MCF 10A (cell line): ENCODE results near the gene MYL12A. TPM values are rescaled to one million over a fixed set of nuclear protein-coding genes. Genes with fewer than 3 reads are reported as not detected.

Experiments
- BruUV-seq: library from RNA; stranded (reverse); fragments of 400-500 nt; replicated peaks from 2 replicates; lab custom pipeline; 2021; lab: Mats Ljungman, UMichigan
- CTCF ChIA-PET: fragments of 300-600 bp; sonication (Branson Sonifier 250); formaldehyde crosslinking; extraction: SDS; loops from one replicate; lab custom pipeline; 2021; ENCODE audit warnings: antibody characterized with exemption, inconsistent platforms; lab: Yijun Ruan, JAX
- POLR2A ChIA-PET: fragments of 300-600, 350-650 bp; sonication (Branson Sonifier 250); formaldehyde crosslinking; extraction: SDS; loops from one replicate; lab custom pipeline; 2020; ENCODE audit warnings: antibody characterized with exemption, inconsistent platforms; lab: Yijun Ruan, JAX
- DNase-seq: peaks from one replicate; pipeline ENCODE4 v3.0.0-alpha.2; 2018; ENCODE audit not compliant: unreplicated experiment
- H3K27ac Mint-ChIP-seq: one replicate; pipeline ENCODE4 v1.8.0; 2022; ENCODE audit warnings: mild to moderate bottlenecking, low read depth, mixed read lengths; ENCODE audit not compliant: unreplicated experiment
- H3K27me3 Mint-ChIP-seq: one replicate; pipeline ENCODE4 v1.8.0; 2022; ENCODE audit warnings: mixed read lengths; ENCODE audit not compliant: insufficient read depth, unreplicated experiment
- H3K36me3 Mint-ChIP-seq: one replicate; pipeline ENCODE4 v1.8.0; 2022; ENCODE audit warnings: mild to moderate bottlenecking, moderate library complexity, mixed read lengths; ENCODE audit not compliant: insufficient read depth, unreplicated experiment
- H3K4me1 Mint-ChIP-seq: one replicate; pipeline ENCODE4 v1.8.0; 2022; ENCODE audit warnings: mixed read lengths; ENCODE audit not compliant: insufficient read depth, unreplicated experiment
- H3K4me3 Mint-ChIP-seq: one replicate; pipeline ENCODE4 v1.8.0; 2022; ENCODE audit warnings: mild to moderate bottlenecking, moderate library complexity, mixed read lengths; ENCODE audit not compliant: unreplicated experiment
- H3K9me3 Mint-ChIP-seq: one replicate; pipeline ENCODE4 v1.8.0; 2022; ENCODE audit warnings: mixed read lengths; ENCODE audit not compliant: unreplicated experiment
- intact Hi-C: fragments of 100-400 bp; cut with micrococcal nuclease; formaldehyde crosslinking; loops from 2 replicates; pipeline ENCODE4 v1.14.1; 2022
- total RNA-seq: library from RNA; stranded (reverse); gene quantifications from 2 replicates; pipeline ENCODE4 v1.2.3, GENCODE V29; 2022
- TF ChIP-seq, protein P1 (sequence below): fragments of 200-600 bp; IDR thresholded peaks from one replicate; pipeline ENCODE4 v1.8.0; 2022; ENCODE audit warnings: antibody characterized with exemption, mild to moderate bottlenecking; ENCODE audit not compliant: unreplicated experiment

MYL12A gene
- total RNA-seq, 1 experiment from 2014 or later: 332 TPM

DNA sequence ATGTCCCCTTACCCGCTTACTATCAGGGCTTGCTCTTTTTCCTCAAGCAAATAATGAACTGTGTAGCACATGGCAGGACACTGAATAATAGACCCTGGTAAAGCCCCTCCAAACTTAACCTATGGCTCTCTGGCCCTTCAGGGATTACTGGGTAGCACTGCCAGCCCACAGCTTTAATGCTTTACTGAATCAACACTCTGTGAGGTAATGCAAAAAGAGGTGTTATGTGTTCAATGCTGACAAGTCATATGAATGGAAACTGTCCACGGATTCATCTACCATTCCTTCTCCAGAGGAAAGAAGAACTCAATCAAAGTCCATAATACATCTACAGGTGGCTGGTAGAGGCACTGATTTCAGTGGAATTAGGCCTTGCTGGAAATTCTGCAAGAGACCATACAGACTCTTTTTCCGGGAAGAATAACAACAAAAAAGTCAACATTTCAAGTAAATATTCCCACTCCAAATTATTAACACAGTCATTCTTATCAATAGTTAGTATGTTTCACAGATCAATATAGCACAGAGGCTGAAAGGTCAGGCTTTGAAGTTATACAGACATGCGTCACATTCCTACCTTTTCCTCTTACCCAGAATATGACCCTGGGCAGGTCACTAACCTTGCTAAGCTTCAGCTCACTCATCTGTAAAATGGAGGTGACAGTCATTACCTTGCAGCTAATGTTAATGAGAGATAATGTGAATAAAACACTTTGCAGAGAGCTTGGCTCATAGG is 14.0 kb upstream of the MYL12A start:
- no TSS peak for BruUV-seq
- ChIA-PET POLR2A (interaction anchor here (0.7 to 2.6 kb wide), 3 partner anchors 12 to 20 kb away, joined by 3 to 6 read pairs (median 3); no protein-coding TSS in a partner anchor), CTCF (interaction anchor here (0.5 to 1.7 kb wide), 3 partner anchors 9 to 81 kb away, joined by 3 to 11 read pairs (median 3); no protein-coding TSS in a partner anchor)
- no peak overlapping the region for H3K27ac Mint-ChIP-seq
- no peaks in the 10 kb centered on the region for H3K36me3 Mint-ChIP-seq
- TF ChIP-seq, protein P1, sequence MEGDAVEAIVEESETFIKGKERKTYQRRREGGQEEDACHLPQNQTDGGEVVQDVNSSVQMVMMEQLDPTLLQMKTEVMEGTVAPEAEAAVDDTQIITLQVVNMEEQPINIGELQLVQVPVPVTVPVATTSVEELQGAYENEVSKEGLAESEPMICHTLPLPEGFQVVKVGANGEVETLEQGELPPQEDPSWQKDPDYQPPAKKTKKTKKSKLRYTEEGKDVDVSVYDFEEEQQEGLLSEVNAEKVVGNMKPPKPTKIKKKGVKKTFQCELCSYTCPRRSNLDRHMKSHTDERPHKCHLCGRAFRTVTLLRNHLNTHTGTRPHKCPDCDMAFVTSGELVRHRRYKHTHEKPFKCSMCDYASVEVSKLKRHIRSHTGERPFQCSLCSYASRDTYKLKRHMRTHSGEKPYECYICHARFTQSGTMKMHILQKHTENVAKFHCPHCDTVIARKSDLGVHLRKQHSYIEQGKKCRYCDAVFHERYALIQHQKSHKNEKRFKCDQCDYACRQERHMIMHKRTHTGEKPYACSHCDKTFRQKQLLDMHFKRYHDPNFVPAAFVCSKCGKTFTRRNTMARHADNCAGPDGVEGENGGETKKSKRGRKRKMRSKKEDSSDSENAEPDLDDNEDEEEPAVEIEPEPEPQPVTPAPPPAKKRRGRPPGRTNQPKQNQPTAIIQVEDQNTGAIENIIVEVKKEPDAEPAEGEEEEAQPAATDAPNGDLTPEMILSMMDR: no peak
- no peaks in the 10 kb centered on the region for H3K27me3 Mint-ChIP-seq
- no peaks in the 10 kb centered on the region for H3K9me3 Mint-ChIP-seq
- intact Hi-C loops: no loop called here
- peaks cover 1% of the 10 kb centered on the region for H3K4me1 Mint-ChIP-seq
- no peak overlapping the region for H3K4me3 Mint-ChIP-seq
- DNase-seq: no peak

DNA sequence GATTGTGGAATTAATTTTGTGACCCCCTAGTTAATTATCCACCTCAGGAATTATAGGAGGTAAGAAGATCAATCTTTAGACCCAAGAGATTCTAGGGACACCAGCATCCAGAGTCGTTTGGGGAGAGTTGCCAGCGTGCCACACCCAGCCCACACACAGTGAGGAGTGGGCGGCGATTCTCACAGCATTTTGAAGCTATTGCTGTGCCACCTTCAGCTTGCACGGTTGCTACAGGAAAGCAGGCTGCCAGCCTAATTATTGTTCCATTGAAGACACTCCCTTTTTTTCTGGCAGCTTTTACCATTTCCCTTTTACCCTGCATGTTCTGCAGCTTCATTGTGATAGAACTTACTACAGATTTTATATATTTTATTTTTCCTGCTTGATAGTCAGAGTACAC is 13.1 kb upstream of the MYL12A start:
- Mint-ChIP-seq H3K27ac (no peak overlapping the region), H3K4me3 (no peak overlapping the region), H3K36me3 (no peaks in the 10 kb centered on the region), H3K9me3 (no peaks in the 10 kb centered on the region), H3K4me1 (peaks cover 9% of the 10 kb centered on the region), H3K27me3 (no peaks in the 10 kb centered on the region)
- ChIA-PET POLR2A (interaction anchor here (0.6 to 2.6 kb wide), 7 partner anchors 11 to 282 kb away, joined by 3 to 6 read pairs (median 4); no protein-coding TSS in a partner anchor), CTCF (interaction anchor here (0.7 to 1.7 kb wide), 4 partner anchors 9 to 269 kb away, joined by 3 to 11 read pairs (median 4); no protein-coding TSS in a partner anchor)
- TF ChIP-seq, protein P1: no peak
- BruUV-seq: no TSS peak
- intact Hi-C loops: no loop called here
- DNase-seq: no peak

- intact Hi-C loops: no loop called here
- POLR2A ChIA-PET: interaction anchor here (0.7 to 2.6 kb wide), 2 partner anchors 10 to 14 kb away, joined by 3 to 6 read pairs; no protein-coding TSS in a partner anchor
- CTCF ChIA-PET: interaction anchor here (0.7 kb wide), 1 partner anchor 75 kb away, joined by 3 read pairs; no protein-coding TSS in a partner anchor
- Mint-ChIP-seq H3K9me3 (no peaks in the 10 kb centered on the region), H3K36me3 (peaks cover 7% of the 10 kb centered on the region), H3K4me1 (peaks cover 9% of the 10 kb centered on the region), H3K4me3 (no peak overlapping the region), H3K27me3 (no peaks in the 10 kb centered on the region), H3K27ac (no peak overlapping the region)
- TF ChIP-seq, protein P1: no peak
- no peak for DNase-seq
- BruUV-seq: no TSS peak
These were observed 11.8 kb upstream of the MYL12A start for GRCh38 chr18:3235846-3236245.

DNA sequence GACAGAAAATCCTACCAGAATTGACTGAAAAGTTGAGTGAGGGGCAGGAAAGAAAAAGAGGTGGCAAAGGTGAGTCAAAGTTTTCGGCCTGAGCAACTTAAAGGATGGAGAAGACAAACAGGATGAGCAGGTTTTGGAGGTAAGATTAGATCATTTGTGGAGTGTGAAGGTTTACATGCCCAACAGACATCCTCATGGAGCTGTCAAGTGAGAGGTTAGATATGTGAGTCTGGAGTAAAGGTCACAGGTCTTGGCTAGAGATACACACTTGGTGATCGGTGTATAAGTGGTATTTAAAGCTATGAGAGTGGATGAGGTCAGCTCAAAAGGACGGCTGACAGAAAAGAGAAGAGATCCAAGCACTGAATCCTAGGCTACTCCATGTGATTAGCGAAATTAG is 11.1 kb upstream of the MYL12A start:
- Mint-ChIP-seq H3K4me3 (no peak overlapping the region), H3K4me1 (peaks cover 9% of the 10 kb centered on the region), H3K27ac (no peak overlapping the region), H3K9me3 (no peaks in the 10 kb centered on the region), H3K36me3 (peaks cover 7% of the 10 kb centered on the region), H3K27me3 (no peaks in the 10 kb centered on the region)
- ChIA-PET CTCF (interaction anchor here (0.6 to 2.2 kb wide), 2 partner anchors 211 to 303 kb away, joined by 3 to 6 read pairs; no protein-coding TSS in a partner anchor), POLR2A (interaction anchor here (0.5 to 0.6 kb wide), 2 partner anchors 11 to 328 kb away, joined by 3 to 4 read pairs; no protein-coding TSS in a partner anchor)
- DNase-seq: no peak
- intact Hi-C loops: no loop called here
- no TSS peak for BruUV-seq
- TF ChIP-seq, protein P1: no peak
